ENCODE results near the gene VAMP3. TPM values are rescaled to one million over a fixed set of nuclear protein-coding genes. Genes with fewer than 3 reads are reported as not detected.

Gene VAMP3
- total and polyA plus RNA-seq, 9 of the 15 experiments (the other 6 are each of a cell fraction or from before 2014, with no cell fraction given), result 27.1 to 71.3 (median 47.5) TPM

GRCh38 chr1:7827126-7827955 is 56.2 kb downstream of the VAMP3 start (continued):
- no peak for TF ChIP-seq ID3 (CRISPR knock-in tag; IDR thresholded peaks at IDR 0.05)
- TF ChIP-seq ID3 (tag; IDR thresholded peaks at IDR 0.05), result 0 out of 2 replicates have a peak, but pooled peaks have one; percentile 60
- TF ChIP-seq TCFL5 (CRISPR knock-in tag; conservative IDR thresholded peaks at IDR 0.05), result no peak
- no peak for TF ChIP-seq FOXP4 (CRISPR knock-in tag; IDR thresholded peaks at IDR 0.05; ENCODE audit: borderline replicate concordance)
- no peak for TF ChIP-seq ELK3 (CRISPR knock-in tag; IDR thresholded peaks at IDR 0.05)
- TF ChIP-seq ZNF184 (CRISPR knock-in tag; IDR thresholded peaks at IDR 0.05), result no peak
- no peak for TF ChIP-seq SOX6 (IDR thresholded peaks at IDR 0.05)
- TF ChIP-seq SMARCC2 (IDR thresholded peaks at IDR 0.05; ENCODE audit: low read depth), result no peak
- peak; percentile 46; the same call in 1 of the 2 replicates for TF ChIP-seq HDAC2 (IDR thresholded peaks at IDR 0.05)
- no peak for TF ChIP-seq RBM15 (IDR thresholded peaks at IDR 0.05; ENCODE audit: insufficient read depth, low read length)
- TF ChIP-seq CREB5 (CRISPR knock-in tag; IDR thresholded peaks at IDR 0.05), result no peak
- no peak for TF ChIP-seq ZKSCAN3 (CRISPR knock-in tag; IDR thresholded peaks at IDR 0.05)
- no peak for TF ChIP-seq MECOM (CRISPR knock-in tag; IDR thresholded peaks at IDR 0.05)
- TF ChIP-seq HMGXB4 (CRISPR knock-in tag; IDR thresholded peaks at IDR 0.05), result no peak
- TF ChIP-seq POLR2H (tag; IDR thresholded peaks at IDR 0.05; ENCODE audit: low read depth), result no peak
- no peak for TF ChIP-seq MEF2A (IDR thresholded peaks at IDR 0.05; ENCODE audit: control insufficient read depth, low read depth, low read length)
- no peak for TF ChIP-seq MYBL2 (IDR thresholded peaks at IDR 0.05; ENCODE audit: low read depth)
- TF ChIP-seq MYBL2 (CRISPR knock-in tag; IDR thresholded peaks at IDR 0.05; ENCODE audit: borderline replicate concordance), result no peak
- TF ChIP-seq TARDBP (IDR thresholded peaks at IDR 0.05), result 0 out of 2 replicates have a peak, but pooled peaks have one; percentile 34
- TF ChIP-seq ETV1 (tag; conservative IDR thresholded peaks at IDR 0.05; ENCODE audit: low read depth), result peak; percentile 74
- TF ChIP-seq SPI1 (IDR thresholded peaks at IDR 0.05; ENCODE audit: borderline replicate concordance, low read depth, low read length), result no peak
